HL-60/S4 (cell line): Measurements from ENCODE around the gene MRPL1.
"Not testable (repeated sequence)": the region's sequence is repeated elsewhere in the genome, so short reads cannot be mapped to it uniquely, and the experiment has no call there.

Experiments used
- in situ Hi-C: fragments of 300-500 bp; cut with MboI; formaldehyde crosslinking; loops from 2 replicates; pipeline ENCODE4 v1.14.3; 2022; ENCODE audit warnings: low sequenced_read_pairs

Gene MRPL1

GRCh38 chr4:77911842-77912450 is 49.3 kb downstream of the MRPL1 start:
- in situ Hi-C loops = no loop called here

DNA sequence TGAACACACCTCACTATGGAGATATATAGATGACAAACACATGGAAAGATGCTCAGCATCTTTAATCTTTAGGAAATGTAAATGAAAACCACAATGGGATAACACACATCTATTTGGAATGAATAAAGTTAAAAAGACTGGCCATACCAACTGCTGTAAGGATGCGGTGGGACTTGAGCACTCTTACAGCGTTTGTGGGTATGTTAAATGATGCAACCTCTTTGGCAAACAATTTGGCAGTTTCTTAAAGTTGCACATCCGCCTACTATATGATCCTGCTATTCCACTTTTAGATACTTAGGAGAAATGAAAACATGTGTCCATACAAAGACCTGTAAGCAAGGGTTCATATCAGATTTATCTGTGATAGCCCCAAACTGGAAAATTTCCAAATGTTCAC is 50.7 kb downstream of the MRPL1 start:
- in situ Hi-C loops = no loop called here

DNA sequence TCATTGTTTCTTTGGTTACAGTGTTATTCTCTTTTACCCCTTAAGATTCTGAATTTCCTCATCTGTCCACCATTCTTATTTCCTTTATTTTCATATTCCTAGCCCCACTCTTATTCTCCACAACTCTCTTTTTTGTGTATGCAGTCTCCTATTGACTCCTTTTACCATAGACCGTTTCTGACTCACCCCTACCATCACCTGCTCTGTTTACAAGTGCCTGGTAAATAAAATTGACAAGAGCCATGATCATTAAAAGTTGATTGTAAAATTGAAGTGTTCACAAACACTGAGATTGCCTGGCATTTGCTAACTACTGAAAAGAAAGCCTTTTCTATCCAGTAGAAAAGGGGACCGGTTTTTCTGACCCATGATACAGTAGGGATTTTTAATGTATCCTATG is 54.4 kb downstream of the MRPL1 start:
- in situ Hi-C loops = no loop called here

- in situ Hi-C loops = no loop called here
These were observed 55.0 kb downstream of the MRPL1 start for GRCh38 chr4:77917601-77918000.

GRCh38 chr4:77920371-77920770 is 57.7 kb downstream of the MRPL1 start:
- in situ Hi-C loops = no loop called here

- in situ Hi-C loops = no loop called here
These were observed 59.1 kb downstream of the MRPL1 start for GRCh38 chr4:77921701-77922100.

GRCh38 chr4:77922158-77923094 is 59.8 kb downstream of the MRPL1 start:
- in situ Hi-C loops = no loop called here

GRCh38 chr4:77927991-77928925 is 65.6 kb downstream of the MRPL1 start:
- in situ Hi-C loops = no loop called here

- in situ Hi-C loops = no loop called here
These were observed 67.6 kb downstream of the MRPL1 start for GRCh38 chr4:77930154-77930639.

GRCh38 chr4:77930876-77931275 is 68.2 kb downstream of the MRPL1 start:
- in situ Hi-C loops = no loop called here

- in situ Hi-C loops = no loop called here
These were observed 69.0 kb downstream of the MRPL1 start for GRCh38 chr4:77931452-77932135.

- in situ Hi-C loops = no loop called here
These were observed 75.9 kb downstream of the MRPL1 start for GRCh38 chr4:77938560-77938959.

GRCh38 chr4:77945929-77946328 is 83.3 kb downstream of the MRPL1 start:
- in situ Hi-C loops = not testable (repeated sequence)

DNA sequence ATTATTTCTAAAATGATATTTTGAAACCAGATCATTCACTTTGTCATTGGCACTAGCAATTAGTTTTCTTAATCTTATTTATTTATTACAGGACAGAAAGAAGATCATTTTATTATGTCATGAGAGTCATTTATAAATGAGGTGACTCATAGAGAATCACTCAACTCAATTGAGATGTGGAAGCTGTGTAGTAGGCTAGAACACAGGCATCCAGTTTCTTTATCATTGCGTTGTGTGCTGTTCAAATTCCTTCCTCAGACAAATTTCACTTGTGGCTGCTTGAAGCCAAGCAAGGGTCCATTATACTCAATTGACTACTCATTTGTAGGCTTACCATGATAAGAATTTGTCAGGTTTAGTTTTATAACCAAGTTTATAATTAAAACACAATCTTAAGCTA is 87.6 kb downstream of the MRPL1 start:
- in situ Hi-C loops = no loop called here

- in situ Hi-C loops = no loop called here
These were observed 89.8 kb downstream of the MRPL1 start for GRCh38 chr4:77952457-77952856.

DNA sequence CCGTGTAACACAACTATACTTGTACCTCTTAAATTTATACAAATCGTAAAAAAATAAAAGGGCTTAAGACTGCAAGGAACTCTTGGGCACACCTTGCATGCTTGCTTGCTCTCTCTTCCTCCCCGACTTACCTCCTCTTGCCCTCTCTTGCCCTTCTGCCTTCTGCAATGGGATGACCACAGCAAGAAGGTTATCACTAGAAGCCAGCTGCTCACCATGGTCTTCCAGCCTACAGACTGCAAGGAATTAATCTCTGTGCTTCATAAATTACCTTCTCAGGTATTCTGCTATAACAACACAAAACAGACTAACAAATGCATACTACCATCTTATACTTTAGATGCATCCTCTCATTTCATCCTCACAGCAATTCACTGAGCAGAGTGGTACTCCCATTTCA is 92.1 kb downstream of the MRPL1 start:
- in situ Hi-C loops = no loop called here

DNA sequence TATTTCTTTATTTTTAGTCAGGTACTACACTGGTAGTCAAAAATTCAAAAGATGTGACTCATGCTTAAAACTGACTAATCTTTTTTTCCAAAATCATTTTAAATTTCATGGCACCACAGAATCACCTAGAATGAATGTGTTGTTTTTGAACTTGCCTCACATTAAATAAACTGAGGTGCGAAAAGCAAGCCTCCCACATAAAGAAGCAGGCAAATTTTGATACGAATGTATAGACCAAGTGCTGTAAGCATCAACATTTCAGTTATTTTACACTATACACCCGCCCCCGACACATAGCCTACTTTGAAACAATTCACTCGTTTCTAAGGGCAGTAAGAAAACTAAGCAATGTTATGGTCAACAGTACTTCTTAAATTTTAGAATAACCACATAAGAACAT is 94.3 kb downstream of the MRPL1 start:
- in situ Hi-C loops = no loop called here

- in situ Hi-C loops = no loop called here
These were observed 96.3 kb downstream of the MRPL1 start for GRCh38 chr4:77958897-77959296.

DNA sequence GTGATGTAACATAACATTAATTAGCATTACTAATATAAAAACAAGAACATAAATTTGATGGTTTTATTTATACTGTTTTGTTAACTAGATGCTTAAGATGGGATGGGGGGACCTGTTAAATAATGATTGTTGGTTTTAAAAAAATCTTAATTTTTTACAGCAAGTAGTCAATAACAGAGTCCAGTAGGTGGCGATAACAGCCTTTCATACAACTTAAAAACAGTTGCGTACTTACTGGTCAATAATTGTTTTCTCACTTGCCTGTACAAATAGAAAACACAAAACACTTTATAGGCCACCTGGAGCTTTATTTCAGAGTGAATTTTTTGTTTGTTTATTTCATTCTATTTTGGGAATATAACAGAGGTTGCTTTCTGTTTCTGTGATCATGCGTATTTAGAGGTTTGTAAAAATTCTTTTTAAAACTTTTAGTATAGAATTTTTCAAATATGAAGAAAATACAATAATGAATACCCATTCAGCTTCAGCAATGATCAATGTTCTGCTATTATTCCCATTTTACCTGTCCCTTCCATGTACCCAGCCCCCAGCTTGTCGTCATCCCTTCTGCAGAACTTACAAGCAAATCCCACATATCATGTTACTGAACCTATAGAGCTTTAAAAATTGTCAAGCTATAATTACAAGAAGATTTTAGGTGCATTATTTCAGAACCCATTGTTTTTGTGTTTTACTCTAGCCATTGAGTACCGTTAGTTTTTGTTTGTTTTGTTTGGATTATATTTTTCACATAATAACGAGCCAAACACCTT is 97.1 kb downstream of the MRPL1 start:
- in situ Hi-C loops = no loop called here

- in situ Hi-C loops = no loop called here
These were observed 97.7 kb downstream of the MRPL1 start for GRCh38 chr4:77960367-77960766.
